Skeletal muscle tissue (tissue), 4 donors: ENCODE data around the gene KIAA0513. TPM values are rescaled to one million over a fixed set of nuclear protein-coding genes. Genes with fewer than 3 reads are reported as not detected.

Source experiments
- H3K27ac ChIP-seq: one replicate; pipeline ENCODE4 v1.7.0; 2013; ENCODE audit warnings: mild to moderate bottlenecking, low read depth, low read length, inconsistent platforms
- H3K27me3 ChIP-seq, 3 donors: one replicate each; pipeline ENCODE4 v1.7.0; 2013; ENCODE audit warnings: low read length in 3 of 3; ENCODE audit not compliant: control insufficient read depth in 3 of 3, insufficient read depth in 3 of 3
- H3K36me3 ChIP-seq, 3 donors: one replicate each; pipeline ENCODE4 v1.7.0; 2013; ENCODE audit warnings: low read length in 3 of 3; ENCODE audit not compliant: control insufficient read depth in 3 of 3, insufficient read depth in 3 of 3
- H3K4me1 ChIP-seq, 3 donors: one replicate each; pipeline ENCODE4 v1.7.0; 2013; ENCODE audit warnings: low read length in 3 of 3, mild to moderate bottlenecking in 3 of 3; ENCODE audit not compliant: control insufficient read depth in 3 of 3, insufficient read depth in 3 of 3
- H3K4me3 ChIP-seq, 3 donors: one replicate each; pipeline ENCODE4 v1.7.0; 2013; ENCODE audit warnings: low read length in 3 of 3
- H3K9ac ChIP-seq, 3 donors: one replicate each; pipeline ENCODE4 v1.7.0; 2013; ENCODE audit warnings: low read length in 3 of 3, mild to moderate bottlenecking in 3 of 3, moderate library complexity in 2 of 3, low read depth in 1 of 3
- H3K9me3 ChIP-seq, 3 donors: one replicate each; pipeline ENCODE4 v1.7.0; 2013; ENCODE audit warnings: low read length in 3 of 3; ENCODE audit not compliant: control insufficient read depth in 3 of 3
- total RNA-seq: library from RNA; depleted of rRNA; stranded (reverse); fragments of >200 nt; gene quantifications from one replicate; pipeline ENCODE4 v1.2.3, GENCODE V29; 2014
- donor health status: Osteomylitis.

Gene KIAA0513
- total RNA-seq, 1 donor from 2014 or later, result 5.7 TPM

- Histone ChIP-seq H3K27me3 (peaks cover 0 to 4% (median 3%) of the 10 kb centered on the region in 3 donors), H3K4me3 (no peak overlapping the region), H3K9ac (no peak overlapping the region), H3K36me3 (no peaks in the 10 kb centered on the region), H3K9me3 (no peaks in the 10 kb centered on the region), H3K4me1 (peaks cover 7 to 15% (median 9%) of the 10 kb centered on the region in 3 donors), H3K27ac (no peak overlapping the region)
These were observed 75.8 kb downstream of the KIAA0513 start for GRCh38 chr16:85103114-85104079.

GRCh38 chr16:85104147-85104546 is 76.6 kb downstream of the KIAA0513 start:
- Histone ChIP-seq H3K9ac (no peak overlapping the region), H3K27me3 (peaks cover 0 to 4% (median 3%) of the 10 kb centered on the region in 3 donors), H3K9me3 (no peaks in the 10 kb centered on the region), H3K27ac (no peak overlapping the region), H3K36me3 (no peaks in the 10 kb centered on the region), H3K4me3 (no peak overlapping the region), H3K4me1 (peaks cover 7 to 15% (median 9%) of the 10 kb centered on the region in 3 donors)

GRCh38 chr16:85104821-85105391 is 77.3 kb downstream of the KIAA0513 start:
- H3K9ac ChIP-seq, result no peak overlapping the region
- H3K4me1 ChIP-seq, result peaks cover 7 to 15% (median 9%) of the 10 kb centered on the region in 3 donors
- no peak overlapping the region for H3K27ac ChIP-seq
- H3K4me3 ChIP-seq, result no peak overlapping the region
- no peaks in the 10 kb centered on the region for H3K36me3 ChIP-seq
- H3K27me3 ChIP-seq, result peaks cover 0 to 4% (median 3%) of the 10 kb centered on the region in 3 donors
- H3K9me3 ChIP-seq, result no peaks in the 10 kb centered on the region

GRCh38 chr16:85105475-85105874 is 77.9 kb downstream of the KIAA0513 start:
- no peak overlapping the region for H3K4me3 ChIP-seq
- no peak overlapping the region for H3K9ac ChIP-seq
- H3K27ac ChIP-seq, result no peak overlapping the region
- H3K36me3 ChIP-seq, result no peaks in the 10 kb centered on the region
- peaks cover 7 to 15% (median 9%) of the 10 kb centered on the region in 3 donors for H3K4me1 ChIP-seq
- H3K27me3 ChIP-seq, result peaks cover 0 to 4% (median 3%) of the 10 kb centered on the region in 3 donors
- H3K9me3 ChIP-seq, result no peaks in the 10 kb centered on the region

- Histone ChIP-seq H3K27ac (no peak overlapping the region), H3K9ac (no peak overlapping the region), H3K4me1 (peaks cover 7 to 15% (median 9%) of the 10 kb centered on the region in 3 donors), H3K9me3 (no peaks in the 10 kb centered on the region), H3K27me3 (peaks cover 0 to 4% (median 3%) of the 10 kb centered on the region in 3 donors), H3K4me3 (no peak overlapping the region), H3K36me3 (no peaks in the 10 kb centered on the region)
These were observed 79.5 kb downstream of the KIAA0513 start for GRCh38 chr16:85107083-85107482.

GRCh38 chr16:85107532-85107931 is 79.9 kb downstream of the KIAA0513 start:
- H3K27ac ChIP-seq, result no peak overlapping the region
- H3K36me3 ChIP-seq, result no peaks in the 10 kb centered on the region
- H3K27me3 ChIP-seq, result peaks cover 0 to 4% (median 3%) of the 10 kb centered on the region in 3 donors
- no peak overlapping the region for H3K9ac ChIP-seq
- no peaks in the 10 kb centered on the region for H3K9me3 ChIP-seq
- H3K4me1 ChIP-seq, result peaks cover 7 to 15% (median 9%) of the 10 kb centered on the region in 3 donors
- no peak overlapping the region for H3K4me3 ChIP-seq

GRCh38 chr16:85110105-85110504 is 82.5 kb downstream of the KIAA0513 start:
- H3K4me1 ChIP-seq, result peaks cover 7 to 9% (median 8%) of the 10 kb centered on the region in 3 donors
- H3K27me3 ChIP-seq, result peaks cover 0 to 4% (median 3%) of the 10 kb centered on the region in 3 donors
- no peak overlapping the region for H3K27ac ChIP-seq
- H3K9me3 ChIP-seq, result no peaks in the 10 kb centered on the region
- no peak overlapping the region for H3K9ac ChIP-seq
- no peaks in the 10 kb centered on the region for H3K36me3 ChIP-seq
- no peak overlapping the region for H3K4me3 ChIP-seq

- H3K4me3 ChIP-seq, result no peak overlapping the region
- H3K36me3 ChIP-seq, result no peaks in the 10 kb centered on the region
- no peaks in the 10 kb centered on the region for H3K9me3 ChIP-seq
- H3K9ac ChIP-seq, result no peak overlapping the region
- peaks cover 0 to 4% (median 3%) of the 10 kb centered on the region in 3 donors for H3K27me3 ChIP-seq
- H3K4me1 ChIP-seq, result peaks cover 4 to 7% (median 5%) of the 10 kb centered on the region in 3 donors
- no peak overlapping the region for H3K27ac ChIP-seq
These were observed 83.6 kb downstream of the KIAA0513 start for GRCh38 chr16:85111184-85111583.

GRCh38 chr16:85112364-85112763 is 84.8 kb downstream of the KIAA0513 start, which contains the start of gene CIBAR2:
TSS of gene CIBAR2 (minus strand) at chr16:85112472. CDS start at chr16:85112352, 120 bp downstream.
- no peak within 1 kb of the TSS for H3K27ac ChIP-seq
- H3K9ac ChIP-seq, result no peak within 1 kb of the TSS
- no peaks in the 10 kb centered on the region for H3K36me3 ChIP-seq
- H3K4me1 ChIP-seq, result peaks cover 4 to 7% (median 5%) of the 10 kb centered on the region in 3 donors
- peaks cover 0 to 4% (median 3%) of the 10 kb centered on the region in 3 donors for H3K27me3 ChIP-seq
- no peaks in the 10 kb centered on the region for H3K9me3 ChIP-seq
- no peak within 1 kb of the TSS for H3K4me3 ChIP-seq
